ENCODE data around the gene GMDS. TPM values are rescaled to one million over a fixed set of nuclear protein-coding genes. Genes with fewer than 3 reads are reported as not detected.

The GMDS gene
- total RNA-seq, 1 experiment from 2014 or later = 31.1 TPM

DNA sequence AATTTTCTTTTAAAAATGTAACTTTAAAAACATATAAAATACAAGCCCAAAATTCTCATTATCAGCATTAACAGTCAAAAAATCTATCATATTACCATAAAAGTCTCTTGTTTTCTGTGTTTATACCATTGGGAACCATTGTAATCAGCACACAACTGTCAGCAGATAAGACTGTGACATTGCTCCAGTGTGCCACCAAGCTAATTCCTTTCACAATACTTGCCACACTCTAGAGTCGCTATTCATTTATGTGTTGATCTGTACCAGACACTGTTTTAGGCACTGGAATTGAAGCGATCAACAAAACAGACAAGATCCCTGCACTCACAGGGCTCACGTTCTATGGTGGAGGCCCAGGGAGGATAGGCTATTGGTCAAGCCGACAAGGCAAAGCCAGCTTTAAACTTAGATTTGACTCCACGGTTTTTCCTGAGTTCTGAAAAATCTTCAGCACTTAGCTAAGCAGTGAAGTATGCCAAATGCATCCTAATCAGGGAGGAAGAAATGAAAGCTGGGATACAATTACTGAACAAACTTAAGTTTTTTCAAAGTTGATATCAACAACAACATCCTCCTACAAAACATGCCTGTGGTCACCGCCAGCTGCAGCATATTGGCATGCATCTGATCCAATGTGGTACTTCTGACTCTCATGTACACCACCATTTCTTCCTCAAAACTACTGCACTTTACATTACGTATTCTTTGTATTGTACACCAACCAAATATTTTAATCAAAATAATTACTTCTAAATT, 60.5 kb downstream of the GMDS start:
- Histone ChIP-seq H3K27me3 (replicated peaks; ENCODE audit: control insufficient read depth, insufficient read depth, low read length) (no peaks in the 10 kb centered on the region), H3K36me3 (ENCODE audit: control insufficient read depth, insufficient read depth, low read length) (no peaks in the 10 kb centered on the region), H3K4me3 (ENCODE audit: low read depth, low read length) (no peak overlapping the region), H3K4me1 (no peaks in the 10 kb centered on the region), H3K9me3 (no peaks in the 10 kb centered on the region)
- no peak overlapping the region for H3K4me3 Mint-ChIP-seq (ENCODE audit: unreplicated experiment)
- H3K36me3 Mint-ChIP-seq (ENCODE audit: insufficient read depth, unreplicated experiment) = no peaks in the 10 kb centered on the region
- POLR2A ChIA-PET = no interaction called here
- DNase-seq = no peak
- H3K27me3 Mint-ChIP-seq (ENCODE audit: insufficient read depth, unreplicated experiment) = no peaks in the 10 kb centered on the region
- no peak overlapping the region for H3K27ac Mint-ChIP-seq (ENCODE audit: unreplicated experiment)
- no peaks in the 10 kb centered on the region for H3K4me1 Mint-ChIP-seq (ENCODE audit: low read depth, unreplicated experiment)
- H3K9me3 Mint-ChIP-seq (ENCODE audit: unreplicated experiment) = no peaks in the 10 kb centered on the region
- TF ChIP-seq, protein P1, sequence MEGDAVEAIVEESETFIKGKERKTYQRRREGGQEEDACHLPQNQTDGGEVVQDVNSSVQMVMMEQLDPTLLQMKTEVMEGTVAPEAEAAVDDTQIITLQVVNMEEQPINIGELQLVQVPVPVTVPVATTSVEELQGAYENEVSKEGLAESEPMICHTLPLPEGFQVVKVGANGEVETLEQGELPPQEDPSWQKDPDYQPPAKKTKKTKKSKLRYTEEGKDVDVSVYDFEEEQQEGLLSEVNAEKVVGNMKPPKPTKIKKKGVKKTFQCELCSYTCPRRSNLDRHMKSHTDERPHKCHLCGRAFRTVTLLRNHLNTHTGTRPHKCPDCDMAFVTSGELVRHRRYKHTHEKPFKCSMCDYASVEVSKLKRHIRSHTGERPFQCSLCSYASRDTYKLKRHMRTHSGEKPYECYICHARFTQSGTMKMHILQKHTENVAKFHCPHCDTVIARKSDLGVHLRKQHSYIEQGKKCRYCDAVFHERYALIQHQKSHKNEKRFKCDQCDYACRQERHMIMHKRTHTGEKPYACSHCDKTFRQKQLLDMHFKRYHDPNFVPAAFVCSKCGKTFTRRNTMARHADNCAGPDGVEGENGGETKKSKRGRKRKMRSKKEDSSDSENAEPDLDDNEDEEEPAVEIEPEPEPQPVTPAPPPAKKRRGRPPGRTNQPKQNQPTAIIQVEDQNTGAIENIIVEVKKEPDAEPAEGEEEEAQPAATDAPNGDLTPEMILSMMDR (IDR thresholded peaks at IDR 0.05; ENCODE audit: insufficient read depth in 1 of 2, low read depth in 1 of 2, low read length in 1 of 2, severe bottlenecking in 1 of 2, unreplicated experiment in 1 of 2) = no peak
- CTCF ChIA-PET = no interaction called here
- no TSS peak for BruUV-seq (replicated peaks)
- intact Hi-C loops (cut with micrococcal nuclease; ENCODE audit: unreplicated experiment) = no loop called here

DNA sequence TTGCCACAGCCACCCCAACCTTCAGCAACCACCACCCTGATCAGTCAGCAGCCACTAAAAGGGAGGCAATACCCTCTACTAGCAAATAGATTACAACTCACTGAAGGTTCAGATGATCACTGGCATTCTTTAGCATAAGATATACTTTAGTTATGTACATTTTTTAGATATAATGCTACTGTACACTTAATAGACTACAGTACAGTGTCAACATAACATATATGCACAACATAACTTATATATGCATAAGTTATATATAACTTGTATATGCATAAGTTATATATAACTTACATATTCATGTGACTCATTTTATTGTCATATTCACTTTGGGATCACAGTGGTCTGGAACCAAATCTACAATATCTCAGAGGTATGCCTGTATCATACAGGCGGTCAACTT, 61.7 kb downstream of the GMDS start:
- no peak for DNase-seq
- Mint-ChIP-seq H3K27ac (ENCODE audit: unreplicated experiment) (no peak overlapping the region), H3K4me1 (ENCODE audit: low read depth, unreplicated experiment) (no peaks in the 10 kb centered on the region), H3K9me3 (ENCODE audit: unreplicated experiment) (no peaks in the 10 kb centered on the region), H3K36me3 (ENCODE audit: insufficient read depth, unreplicated experiment) (no peaks in the 10 kb centered on the region), H3K4me3 (ENCODE audit: unreplicated experiment) (no peak overlapping the region), H3K27me3 (ENCODE audit: insufficient read depth, unreplicated experiment) (no peaks in the 10 kb centered on the region)
- Histone ChIP-seq H3K36me3 (ENCODE audit: control insufficient read depth, insufficient read depth, low read length) (no peaks in the 10 kb centered on the region), H3K27me3 (replicated peaks; ENCODE audit: control insufficient read depth, insufficient read depth, low read length) (no peaks in the 10 kb centered on the region), H3K4me3 (ENCODE audit: low read depth, low read length) (no peak overlapping the region), H3K4me1 (no peaks in the 10 kb centered on the region), H3K9me3 (no peaks in the 10 kb centered on the region)
- BruUV-seq (replicated peaks) = no TSS peak
- TF ChIP-seq, protein P1 (IDR thresholded peaks at IDR 0.05; ENCODE audit: insufficient read depth in 1 of 2, low read depth in 1 of 2, low read length in 1 of 2, severe bottlenecking in 1 of 2, unreplicated experiment in 1 of 2) = no peak
- ChIA-PET POLR2A (no interaction called here), CTCF (no interaction called here)
- intact Hi-C loops (cut with micrococcal nuclease; ENCODE audit: unreplicated experiment) = no loop called here

DNA sequence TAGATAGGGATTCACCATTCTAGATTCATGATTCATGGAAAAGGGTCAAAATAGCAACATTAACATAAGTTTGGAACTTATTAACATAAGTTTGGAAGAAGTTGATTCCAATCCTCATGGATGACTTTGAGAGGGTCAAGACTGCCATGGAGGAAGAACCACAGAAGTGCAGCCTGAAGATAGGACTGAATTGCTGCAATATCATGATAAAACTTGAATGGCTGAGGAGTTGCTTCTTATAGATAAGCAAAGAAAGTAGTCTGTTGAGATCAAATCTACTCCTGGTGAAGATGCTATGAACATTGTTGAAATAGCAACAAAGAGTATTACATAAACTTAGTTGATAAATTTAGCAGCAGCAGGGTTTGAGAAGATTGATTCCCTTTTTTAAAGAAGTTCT, 62.2 kb downstream of the GMDS start:
- no peak for DNase-seq
- Histone ChIP-seq H3K9me3 (no peaks in the 10 kb centered on the region), H3K4me1 (no peaks in the 10 kb centered on the region), H3K27me3 (replicated peaks; ENCODE audit: control insufficient read depth, insufficient read depth, low read length) (no peaks in the 10 kb centered on the region), H3K4me3 (ENCODE audit: low read depth, low read length) (no peak overlapping the region), H3K36me3 (ENCODE audit: control insufficient read depth, insufficient read depth, low read length) (no peaks in the 10 kb centered on the region)
- ChIA-PET CTCF (no interaction called here), POLR2A (no interaction called here)
- intact Hi-C loops (cut with micrococcal nuclease; ENCODE audit: unreplicated experiment) = no loop called here
- Mint-ChIP-seq H3K4me1 (ENCODE audit: low read depth, unreplicated experiment) (no peaks in the 10 kb centered on the region), H3K36me3 (ENCODE audit: insufficient read depth, unreplicated experiment) (no peaks in the 10 kb centered on the region), H3K9me3 (ENCODE audit: unreplicated experiment) (peaks cover 4% of the 10 kb centered on the region), H3K4me3 (ENCODE audit: unreplicated experiment) (no peak overlapping the region), H3K27me3 (ENCODE audit: insufficient read depth, unreplicated experiment) (no peaks in the 10 kb centered on the region), H3K27ac (ENCODE audit: unreplicated experiment) (no peak overlapping the region)
- TF ChIP-seq, protein P1 (IDR thresholded peaks at IDR 0.05; ENCODE audit: insufficient read depth in 1 of 2, low read depth in 1 of 2, low read length in 1 of 2, severe bottlenecking in 1 of 2, unreplicated experiment in 1 of 2) = no peak
- BruUV-seq (replicated peaks) = no TSS peak

Measured in Caco-2 (cell line).